GM10847 (cell line): Measurements from ENCODE around the gene ADAMTS2.

Experiments used
- POLR2A ChIP-seq: IDR thresholded peaks from 2 replicates; pipeline ENCODE4 v1.6.1; 2011; ENCODE audit not compliant: insufficient read length; ENCODE audit errors: extremely low read depth

ADAMTS2 gene

GRCh38 chr5:179294891-179295777 lies 50.1 kb downstream of the ADAMTS2 start:
- no peak for TF ChIP-seq POLR2A

- TF ChIP-seq POLR2A = no peak
Observed at GRCh38 chr5:179294131-179294780, 51.0 kb downstream of the ADAMTS2 start.

- TF ChIP-seq POLR2A = no peak
Observed at GRCh38 chr5:179292681-179293635, 52.3 kb downstream of the ADAMTS2 start.

GRCh38 chr5:179292202-179292601 lies 53.1 kb downstream of the ADAMTS2 start:
- TF ChIP-seq POLR2A = no peak

- TF ChIP-seq POLR2A = no peak
Observed at GRCh38 chr5:179290681-179291540, 54.4 kb downstream of the ADAMTS2 start.

- no peak for TF ChIP-seq POLR2A
Observed at GRCh38 chr5:179289756-179290385, 55.4 kb downstream of the ADAMTS2 start.

GRCh38 chr5:179288809-179289185 lies 56.5 kb downstream of the ADAMTS2 start:
- no peak for TF ChIP-seq POLR2A

- no peak for TF ChIP-seq POLR2A
Observed at GRCh38 chr5:179288101-179288808, 57.0 kb downstream of the ADAMTS2 start.

- no peak for TF ChIP-seq POLR2A
Observed at GRCh38 chr5:179287631-179288030, 57.6 kb downstream of the ADAMTS2 start.

GRCh38 chr5:179287071-179287470 lies 58.2 kb downstream of the ADAMTS2 start:
- no peak for TF ChIP-seq POLR2A

- TF ChIP-seq POLR2A = no peak
Observed at GRCh38 chr5:179284751-179285631, 60.3 kb downstream of the ADAMTS2 start.

GRCh38 chr5:179281694-179282093 lies 63.6 kb downstream of the ADAMTS2 start:
- no peak for TF ChIP-seq POLR2A
